Stimulated activated CD4-positive, alpha-beta T cell treated with anti-CD3 and anti-CD28 coated beads, Interleukin-4, amount 100 ng/mL, for 4 hours (primary cell): Measurements from ENCODE around the gene ABCA7.
A peak's percentile ranks its signal among the peaks of the same experiment; 100 is the strongest.

Experiments used
- DNase-seq, 2 experiments: peaks; one replicate each; pipeline ENCODE4 v3.0.0-alpha.2; 2020

Gene ABCA7

GRCh38 chr19:1058112-1058511, 18.2 kb downstream of the ABCA7 start:
- no peak for DNase-seq

GRCh38 chr19:1060689-1061088, 20.8 kb downstream of the ABCA7 start:
- DNase-seq = no peak

- no peak for DNase-seq
Measured at GRCh38 chr19:1061987-1062386, 22.1 kb downstream of the ABCA7 start.

- no peak for DNase-seq
Measured at GRCh38 chr19:1062387-1063029, 22.6 kb downstream of the ABCA7 start.

GRCh38 chr19:1063030-1063908, 23.4 kb downstream of the ABCA7 start:
- DNase-seq = peak in 1 of 2 experiments; percentile 57

GRCh38 chr19:1063909-1064660, 24.2 kb downstream of the ABCA7 start:
- DNase-seq = no peak

- peak; percentile 70 to 75 for DNase-seq
Measured at GRCh38 chr19:1064661-1065605, 25.0 kb downstream of the ABCA7 start.

GRCh38 chr19:1065606-1066109, 25.8 kb downstream of the ABCA7 start:
- no peak for DNase-seq

- DNase-seq = no peak
Measured at GRCh38 chr19:1066251-1066747, 26.4 kb downstream of the ABCA7 start.

GRCh38 chr19:1066748-1067340, 26.9 kb downstream of the ABCA7 start, which contains the start of gene ARHGAP45:
Gene ARHGAP45 (plus strand): TSS chr19:1067167. CDS start chr19:1067406, 239 bp downstream.
- DNase-seq = peak; percentile 83 to 86

GRCh38 chr19:1067341-1067957, 27.5 kb downstream of the ABCA7 start:
- DNase-seq = no peak

- peak; percentile 55 to 58 for DNase-seq
Measured at GRCh38 chr19:1068009-1069001, 28.4 kb downstream of the ABCA7 start.

- peak in 1 of 2 experiments; percentile 57 for DNase-seq
Measured at GRCh38 chr19:1069009-1069779, 29.3 kb downstream of the ABCA7 start.

- DNase-seq = no peak
Measured at GRCh38 chr19:1070576-1070930, 30.6 kb downstream of the ABCA7 start.

- no peak for DNase-seq
Measured at GRCh38 chr19:1070931-1071791, 31.3 kb downstream of the ABCA7 start.

- no peak for DNase-seq
Measured at GRCh38 chr19:1072371-1073015, 32.6 kb downstream of the ABCA7 start.
